Loucy (cell line): ENCODE results near the gene SH2D4B.

Experiments
- H2AFZ ChIP-seq: fragments of 200-600 bp; sonication (generic); 2 replicates; pipeline ENCODE4 v1.6.0; 2016; ENCODE audit warnings: antibody characterized with exemption, mild to moderate bottlenecking, low read length, moderate library complexity
- H3F3A ChIP-seq: fragments of 200-600 bp; 2 replicates; pipeline ENCODE4 v1.6.0; 2016; ENCODE audit warnings: antibody characterized with exemption, low read depth, mild to moderate bottlenecking
- H3K27me3 ChIP-seq: fragments of 200-600 bp; sonication (generic); 2 replicates; pipeline ENCODE4 v1.6.1; 2014; ENCODE audit warnings: low read length, mild to moderate bottlenecking; ENCODE audit not compliant: insufficient read depth, poor library complexity, severe bottlenecking
- H3K36me3 ChIP-seq: fragments of 200-600 bp; sonication (generic); 2 replicates; pipeline ENCODE4 v1.6.1; 2016; ENCODE audit warnings: low read length; ENCODE audit not compliant: insufficient read depth
- H3K4me1 ChIP-seq: fragments of 200-600 bp; sonication (generic); 2 replicates; pipeline ENCODE4 v1.5.1; 2014; ENCODE audit warnings: low read length, mild to moderate bottlenecking; ENCODE audit not compliant: insufficient read depth, poor library complexity, severe bottlenecking
- H3K4me2 ChIP-seq: fragments of 200-600 bp; sonication (generic); 2 replicates; pipeline ENCODE4 v1.6.0; 2014; ENCODE audit warnings: antibody characterized with exemption, low read length, low read depth, mild to moderate bottlenecking; ENCODE audit not compliant: poor library complexity, severe bottlenecking
- H3K4me3 ChIP-seq: fragments of 200-600 bp; sonication (generic); 2 replicates; pipeline ENCODE4 v1.5.1; 2014; ENCODE audit warnings: low read length, mild to moderate bottlenecking, mixed read lengths; ENCODE audit not compliant: poor library complexity, severe bottlenecking
- H3K79me2 ChIP-seq: fragments of 200-600 bp; sonication (generic); 2 replicates; pipeline ENCODE4 v1.6.1; 2014; ENCODE audit warnings: low read length; ENCODE audit not compliant: insufficient read depth
- H3K9ac ChIP-seq: fragments of 200-600 bp; sonication (generic); 2 replicates; pipeline ENCODE4 v1.6.0; 2014; ENCODE audit warnings: mild to moderate bottlenecking, low read depth, low read length, moderate library complexity; ENCODE audit not compliant: poor library complexity, severe bottlenecking
- H3K9me2 ChIP-seq: fragments of 200-600 bp; sonication (generic); replicated peaks from 2 replicates; pipeline ENCODE4 v1.6.1; 2016; ENCODE audit warnings: low read depth, low read length, mixed read lengths
- H3K9me3 ChIP-seq: fragments of 200-600 bp; sonication (generic); 2 replicates; pipeline ENCODE4 v1.6.1; 2014; ENCODE audit warnings: mild to moderate bottlenecking, antibody characterized with exemption, low read length, low read depth; ENCODE audit not compliant: insufficient read depth
- H4K20me1 ChIP-seq: fragments of 200-600 bp; sonication (generic); 2 replicates; pipeline ENCODE4 v1.6.0; 2014; ENCODE audit warnings: antibody characterized with exemption, low read length, mild to moderate bottlenecking; ENCODE audit not compliant: insufficient read depth, poor library complexity, severe bottlenecking
- EZH2phosphoT487 ChIP-seq: fragments of 200-600 bp; IDR thresholded peaks from 2 replicates; pipeline ENCODE4 v1.6.1; 2018; ENCODE audit warnings: antibody characterized with exemption, mild to moderate bottlenecking, moderate library complexity, borderline replicate concordance
- TF ChIP-seq, protein P1 (sequence below): fragments of 200-600 bp; sonication (generic); conservative IDR thresholded peaks from 2 replicates; pipeline ENCODE4 v1.5.1; 2014; ENCODE audit warnings: mild to moderate bottlenecking, antibody characterized with exemption, low read length

The SH2D4B gene

DNA sequence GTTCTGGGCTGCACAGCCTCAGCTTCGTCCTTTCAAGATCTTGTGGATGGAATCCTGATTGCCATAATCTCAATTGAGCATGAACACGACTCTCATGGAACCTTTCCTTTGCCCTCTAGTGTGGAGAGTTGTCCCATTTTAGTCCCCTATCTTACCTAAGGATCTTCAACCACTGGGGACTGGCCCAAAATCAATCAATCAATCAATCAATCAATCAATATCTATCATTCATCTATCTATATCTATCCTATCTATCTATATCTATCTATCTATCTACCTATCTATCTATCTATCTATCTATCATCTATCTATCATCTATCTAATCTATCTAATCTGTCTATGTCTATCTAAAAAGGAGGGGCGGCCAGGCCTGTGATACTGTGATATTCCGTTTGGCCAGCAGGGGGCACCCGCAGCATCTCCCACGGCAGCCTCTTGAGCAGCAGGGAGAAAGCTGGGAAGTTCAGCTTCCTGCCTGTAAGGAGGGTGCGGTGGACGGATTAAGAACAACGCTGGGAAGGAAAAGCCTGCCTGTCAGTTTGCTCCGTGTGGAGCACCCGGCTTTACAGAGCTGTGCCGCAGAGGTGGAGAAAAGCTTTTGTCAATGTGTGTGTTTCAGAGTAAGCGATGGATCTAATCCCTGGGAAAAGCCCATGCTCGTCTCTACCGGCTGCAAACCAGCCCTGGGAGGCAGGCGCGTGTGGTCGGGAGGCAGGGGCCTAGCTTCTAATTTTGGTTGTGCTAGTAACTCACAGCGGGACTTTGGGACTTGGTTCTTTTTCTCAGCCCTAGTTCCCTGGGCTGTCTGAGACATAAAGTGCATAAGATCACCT is 124.9 kb downstream of the SH2D4B start:
- peak overlapping the region; percentile 100 for H3K4me2 ChIP-seq
- TF ChIP-seq, protein P1, sequence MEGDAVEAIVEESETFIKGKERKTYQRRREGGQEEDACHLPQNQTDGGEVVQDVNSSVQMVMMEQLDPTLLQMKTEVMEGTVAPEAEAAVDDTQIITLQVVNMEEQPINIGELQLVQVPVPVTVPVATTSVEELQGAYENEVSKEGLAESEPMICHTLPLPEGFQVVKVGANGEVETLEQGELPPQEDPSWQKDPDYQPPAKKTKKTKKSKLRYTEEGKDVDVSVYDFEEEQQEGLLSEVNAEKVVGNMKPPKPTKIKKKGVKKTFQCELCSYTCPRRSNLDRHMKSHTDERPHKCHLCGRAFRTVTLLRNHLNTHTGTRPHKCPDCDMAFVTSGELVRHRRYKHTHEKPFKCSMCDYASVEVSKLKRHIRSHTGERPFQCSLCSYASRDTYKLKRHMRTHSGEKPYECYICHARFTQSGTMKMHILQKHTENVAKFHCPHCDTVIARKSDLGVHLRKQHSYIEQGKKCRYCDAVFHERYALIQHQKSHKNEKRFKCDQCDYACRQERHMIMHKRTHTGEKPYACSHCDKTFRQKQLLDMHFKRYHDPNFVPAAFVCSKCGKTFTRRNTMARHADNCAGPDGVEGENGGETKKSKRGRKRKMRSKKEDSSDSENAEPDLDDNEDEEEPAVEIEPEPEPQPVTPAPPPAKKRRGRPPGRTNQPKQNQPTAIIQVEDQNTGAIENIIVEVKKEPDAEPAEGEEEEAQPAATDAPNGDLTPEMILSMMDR: peak; percentile 86
- no peak for TF ChIP-seq EZH2phosphoT487
- H3K27me3 ChIP-seq: no peaks in the 10 kb centered on the region
- peak overlapping the region; percentile 74 for H3K4me3 ChIP-seq
- H3K79me2 ChIP-seq: no peaks in the 10 kb centered on the region
- no peaks in the 10 kb centered on the region for H3K9me2 ChIP-seq
- H3K4me1 ChIP-seq: peaks cover 4% of the 10 kb centered on the region
- peak overlapping the region; percentile 68 for H3K9ac ChIP-seq
- no peaks in the 10 kb centered on the region for H3F3A ChIP-seq
- peak overlapping the region; percentile 97 for H2AFZ ChIP-seq
- H3K9me3 ChIP-seq: no peaks in the 10 kb centered on the region
- no peaks in the 10 kb centered on the region for H4K20me1 ChIP-seq
- H3K36me3 ChIP-seq: no peaks in the 10 kb centered on the region

DNA sequence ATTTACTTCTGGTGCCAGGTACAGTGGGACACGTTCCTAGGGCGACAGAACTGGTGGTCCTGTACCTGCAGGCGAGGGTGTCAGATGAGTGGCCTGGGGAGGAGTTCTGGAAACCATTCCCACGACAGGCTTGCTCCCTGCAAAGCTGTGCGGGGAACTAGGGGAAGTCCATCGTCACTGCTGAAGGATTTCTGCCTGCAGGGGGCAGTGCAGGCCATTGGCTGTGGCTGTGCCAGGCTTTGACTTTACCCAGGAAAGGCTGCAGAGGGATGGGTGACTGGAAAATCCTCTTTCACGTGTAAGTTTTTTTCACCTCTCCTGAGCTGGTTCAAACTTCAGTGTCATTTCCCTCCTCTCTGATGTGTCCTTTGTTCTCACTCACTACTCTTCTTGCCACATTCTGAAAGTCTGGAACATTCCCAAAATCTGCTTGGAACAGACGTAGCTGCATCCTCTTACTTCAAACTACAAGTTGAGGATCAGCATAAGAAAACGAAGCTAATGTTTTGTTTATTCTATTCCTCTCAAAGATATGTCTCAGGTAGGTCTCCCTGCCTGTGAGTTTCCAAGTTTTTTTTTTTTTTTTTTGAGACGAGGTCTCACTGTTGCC is 126.5 kb downstream of the SH2D4B start:
- Histone ChIP-seq H3K36me3 (no peaks in the 10 kb centered on the region), H3K79me2 (no peaks in the 10 kb centered on the region), H3F3A (no peaks in the 10 kb centered on the region), H2AFZ (peak overlapping the region; percentile 44; the same call in 1 of the 2 replicates), H3K9me3 (no peaks in the 10 kb centered on the region), H3K9ac (no peak overlapping the region), H4K20me1 (no peaks in the 10 kb centered on the region), H3K4me3 (no peak overlapping the region), H3K9me2 (no peaks in the 10 kb centered on the region), H3K4me2 (peak overlapping the region; percentile 100), H3K4me1 (peaks cover 4% of the 10 kb centered on the region), H3K27me3 (no peaks in the 10 kb centered on the region)
- TF ChIP-seq, protein P1: peak; percentile 97
- no peak for TF ChIP-seq EZH2phosphoT487

DNA sequence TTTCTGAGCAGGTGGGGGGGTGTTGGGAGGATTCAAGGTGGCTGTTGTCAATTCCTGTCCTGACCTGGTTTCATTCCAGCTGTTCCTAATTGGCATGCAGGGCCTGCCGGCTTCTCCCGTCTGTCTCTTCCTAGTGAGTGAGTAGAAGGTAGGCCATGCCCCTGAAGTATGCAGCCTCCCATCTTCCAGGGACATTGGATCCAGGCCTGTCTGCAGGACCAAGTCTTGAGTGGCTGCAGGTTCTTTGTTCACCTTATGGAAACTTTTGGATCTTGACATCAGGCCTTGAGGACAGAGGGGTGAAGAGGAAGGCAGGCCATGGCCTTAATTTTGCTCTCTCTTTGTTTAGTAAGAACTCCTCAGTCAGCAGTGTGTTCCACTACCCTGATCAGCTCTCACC is 131.8 kb downstream of the SH2D4B start:
- Histone ChIP-seq H3K4me3 (no peak overlapping the region), H3K27me3 (no peaks in the 10 kb centered on the region), H3K4me1 (no peaks in the 10 kb centered on the region), H3K9me3 (no peaks in the 10 kb centered on the region), H3K9ac (no peak overlapping the region), H3K9me2 (no peaks in the 10 kb centered on the region), H2AFZ (no peak overlapping the region), H4K20me1 (no peaks in the 10 kb centered on the region), H3K36me3 (no peaks in the 10 kb centered on the region), H3F3A (no peaks in the 10 kb centered on the region), H3K79me2 (no peaks in the 10 kb centered on the region), H3K4me2 (no peak overlapping the region)
- no peak for TF ChIP-seq EZH2phosphoT487
- TF ChIP-seq, protein P1: no peak
